ENCODE results near the gene RELN. TPM values are rescaled to one million over a fixed set of nuclear protein-coding genes. Genes with fewer than 3 reads are reported as not detected.

The RELN gene
- total RNA-seq, 1 experiment from 2014 or later: 0.20 TPM

DNA sequence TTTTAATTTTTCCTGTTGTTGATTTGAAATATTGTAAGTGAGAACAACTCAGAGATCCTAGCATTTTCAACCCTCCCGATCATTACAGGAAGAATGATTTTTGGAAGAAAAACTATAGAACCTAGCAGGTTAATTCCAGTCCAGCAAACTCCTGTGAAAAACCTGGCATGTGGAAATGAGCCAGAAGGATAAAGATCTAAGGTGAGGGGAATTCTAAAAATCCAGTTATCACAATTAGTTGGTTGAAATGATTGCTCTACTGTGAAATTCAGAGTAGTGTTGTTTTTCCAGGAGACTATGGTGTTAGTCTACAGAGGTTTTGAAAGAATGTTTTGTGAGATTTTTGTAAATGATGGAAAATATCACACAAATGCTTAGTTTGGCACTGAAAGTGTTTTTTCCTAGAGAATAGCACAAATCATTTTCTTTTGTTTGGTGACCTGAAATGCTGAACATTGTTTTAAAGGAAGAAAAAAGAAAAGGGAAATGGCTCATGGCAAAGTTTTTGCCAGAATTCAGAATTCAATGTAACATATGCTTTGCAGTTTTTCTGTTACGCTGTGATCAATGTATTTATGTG lies 391.0 kb downstream of the RELN start:
- Histone ChIP-seq H3K27me3 (ENCODE audit: insufficient read depth, low read length) (peaks cover 58% of the 10 kb centered on the region), H3K4me2 (ENCODE audit: low read length) (no peak overlapping the region), H3K4me3 (replicated peaks in 1 of 2; ENCODE audit: low read depth in 1 of 2, low read length in 2 of 2) (no peak overlapping the region), H3K79me2 (ENCODE audit: insufficient read depth, low read length) (no peaks in the 10 kb centered on the region), H3K4me1 (ENCODE audit: control insufficient read depth in 1 of 2, insufficient read depth in 2 of 2, low read length in 2 of 2) (no peaks in the 10 kb centered on the region), H3K9me2 (ENCODE audit: insufficient read depth) (no peaks in the 10 kb centered on the region), H3K27ac (ENCODE audit: low read depth, low read length) (no peak overlapping the region), H3K36me3 (ENCODE audit: control insufficient read depth in 1 of 2, insufficient read depth in 2 of 2, low read length in 2 of 2) (no peaks in the 10 kb centered on the region), H4K20me1 (ENCODE audit: insufficient read depth) (no peaks in the 10 kb centered on the region; the same call in 1 of the 2 replicates), H2AFZ (ENCODE audit: low read depth, low read length, poor library complexity, severe bottlenecking) (no peak overlapping the region), H3K9ac (ENCODE audit: low read length) (no peak overlapping the region), H3K9me3 (ENCODE audit: control insufficient read depth in 1 of 2, insufficient read depth in 1 of 2, low read depth in 1 of 2, low read length in 2 of 2) (no peaks in the 10 kb centered on the region)
- DNase-seq (ENCODE audit: low read depth, low spot score): no peak
- intact Hi-C loops (cut with micrococcal nuclease): no loop called here
- ChIA-PET RAD21 (ENCODE audit: low non-redundant PET in 1 of 2, low total read pairs in 2 of 2, uncharacterized antibody in 2 of 2, unreplicated experiment in 2 of 2) (no interaction called here), POLR2A (no interaction called here), CTCF (no interaction called here)
- BruUV-seq (replicated peaks): no TSS peak
- no peak for ATAC-seq
- TF ChIP-seq ELF1 (IDR thresholded peaks at IDR 0.05; ENCODE audit: borderline replicate concordance, low read depth) (no peak), ZBTB33 (IDR thresholded peaks at IDR 0.05; ENCODE audit: extremely low read depth, insufficient replicate concordance, low read length) (no peak), SRF (IDR thresholded peaks at IDR 0.05; ENCODE audit: low read depth) (no peak), SIN3A (IDR thresholded peaks at IDR 0.05; ENCODE audit: low read depth) (no peak), YY1 (IDR thresholded peaks at IDR 0.05; ENCODE audit: extremely low read depth, insufficient replicate concordance, low read depth, low read length) (no peak), ZFX (IDR thresholded peaks at IDR 0.05) (no peak), SP1 (IDR thresholded peaks at IDR 0.05; ENCODE audit: low read depth) (no peak), EZH2phosphoT487 (IDR thresholded peaks at IDR 0.05; ENCODE audit: borderline replicate concordance) (no peak), EZH2 (IDR thresholded peaks at IDR 0.05) (no peak), CTCF (IDR thresholded peaks at IDR 0.05 in 2 of 3, conservative IDR thresholded peaks at IDR 0.05 in 1 of 3; ENCODE audit: borderline replicate concordance in 1 of 3, insufficient read depth in 1 of 3, low read depth in 2 of 3, low read length in 2 of 3) (no peak), ZNF274 (IDR thresholded peaks at IDR 0.05; ENCODE audit: low read depth, low read length) (no peak), POLR2A (IDR thresholded peaks at IDR 0.05; ENCODE audit: borderline replicate concordance, extremely low read depth, insufficient read depth, insufficient read length) (no peak), CEBPB (IDR thresholded peaks at IDR 0.05; ENCODE audit: low read depth) (no peak), POLR2AphosphoS5 (IDR thresholded peaks at IDR 0.05; ENCODE audit: low read depth, low read length) (no peak)
- TF ChIP-seq, protein P1, sequence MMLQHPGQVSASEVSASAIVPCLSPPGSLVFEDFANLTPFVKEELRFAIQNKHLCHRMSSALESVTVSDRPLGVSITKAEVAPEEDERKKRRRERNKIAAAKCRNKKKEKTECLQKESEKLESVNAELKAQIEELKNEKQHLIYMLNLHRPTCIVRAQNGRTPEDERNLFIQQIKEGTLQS (IDR thresholded peaks at IDR 0.05): no peak
- TF ChIP-seq, protein P2, sequence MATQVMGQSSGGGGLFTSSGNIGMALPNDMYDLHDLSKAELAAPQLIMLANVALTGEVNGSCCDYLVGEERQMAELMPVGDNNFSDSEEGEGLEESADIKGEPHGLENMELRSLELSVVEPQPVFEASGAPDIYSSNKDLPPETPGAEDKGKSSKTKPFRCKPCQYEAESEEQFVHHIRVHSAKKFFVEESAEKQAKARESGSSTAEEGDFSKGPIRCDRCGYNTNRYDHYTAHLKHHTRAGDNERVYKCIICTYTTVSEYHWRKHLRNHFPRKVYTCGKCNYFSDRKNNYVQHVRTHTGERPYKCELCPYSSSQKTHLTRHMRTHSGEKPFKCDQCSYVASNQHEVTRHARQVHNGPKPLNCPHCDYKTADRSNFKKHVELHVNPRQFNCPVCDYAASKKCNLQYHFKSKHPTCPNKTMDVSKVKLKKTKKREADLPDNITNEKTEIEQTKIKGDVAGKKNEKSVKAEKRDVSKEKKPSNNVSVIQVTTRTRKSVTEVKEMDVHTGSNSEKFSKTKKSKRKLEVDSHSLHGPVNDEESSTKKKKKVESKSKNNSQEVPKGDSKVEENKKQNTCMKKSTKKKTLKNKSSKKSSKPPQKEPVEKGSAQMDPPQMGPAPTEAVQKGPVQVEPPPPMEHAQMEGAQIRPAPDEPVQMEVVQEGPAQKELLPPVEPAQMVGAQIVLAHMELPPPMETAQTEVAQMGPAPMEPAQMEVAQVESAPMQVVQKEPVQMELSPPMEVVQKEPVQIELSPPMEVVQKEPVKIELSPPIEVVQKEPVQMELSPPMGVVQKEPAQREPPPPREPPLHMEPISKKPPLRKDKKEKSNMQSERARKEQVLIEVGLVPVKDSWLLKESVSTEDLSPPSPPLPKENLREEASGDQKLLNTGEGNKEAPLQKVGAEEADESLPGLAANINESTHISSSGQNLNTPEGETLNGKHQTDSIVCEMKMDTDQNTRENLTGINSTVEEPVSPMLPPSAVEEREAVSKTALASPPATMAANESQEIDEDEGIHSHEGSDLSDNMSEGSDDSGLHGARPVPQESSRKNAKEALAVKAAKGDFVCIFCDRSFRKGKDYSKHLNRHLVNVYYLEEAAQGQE (IDR thresholded peaks at IDR 0.05; ENCODE audit: low read depth): no peak
- TF ChIP-seq, protein P3, sequence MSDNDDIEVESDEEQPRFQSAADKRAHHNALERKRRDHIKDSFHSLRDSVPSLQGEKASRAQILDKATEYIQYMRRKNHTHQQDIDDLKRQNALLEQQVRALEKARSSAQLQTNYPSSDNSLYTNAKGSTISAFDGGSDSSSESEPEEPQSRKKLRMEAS (IDR thresholded peaks at IDR 0.05): no peak

Data from HCT116 (cell line).